Astrocyte of the spinal cord (primary cell): Measurements from ENCODE around the gene SPOCK1.
"Not testable (repeated sequence)": the region's sequence is repeated elsewhere in the genome, so short reads cannot be mapped to it uniquely, and the experiment has no call there.

Experiments used
- DNase-seq: peaks from one replicate; pipeline ENCODE4 v3.0.0; 2011; ENCODE audit warnings: low read depth, low spot score
- H3K4me3 ChIP-seq: 2 replicates; pipeline ENCODE4 v1.5.1; 2011; ENCODE audit warnings: low read depth, mild to moderate bottlenecking, low read length, moderate library complexity
- CTCF ChIP-seq: IDR thresholded peaks from 2 replicates; pipeline ENCODE4 v1.5.1; 2012; ENCODE audit warnings: low read depth, mild to moderate bottlenecking, low read length, inconsistent platforms
- in situ Hi-C: cut with HindIII; loops from 2 replicates; pipeline ENCODE4 v1.10.0; 2017; ENCODE audit warnings: low sequenced_read_pairs

SPOCK1 gene

DNA sequence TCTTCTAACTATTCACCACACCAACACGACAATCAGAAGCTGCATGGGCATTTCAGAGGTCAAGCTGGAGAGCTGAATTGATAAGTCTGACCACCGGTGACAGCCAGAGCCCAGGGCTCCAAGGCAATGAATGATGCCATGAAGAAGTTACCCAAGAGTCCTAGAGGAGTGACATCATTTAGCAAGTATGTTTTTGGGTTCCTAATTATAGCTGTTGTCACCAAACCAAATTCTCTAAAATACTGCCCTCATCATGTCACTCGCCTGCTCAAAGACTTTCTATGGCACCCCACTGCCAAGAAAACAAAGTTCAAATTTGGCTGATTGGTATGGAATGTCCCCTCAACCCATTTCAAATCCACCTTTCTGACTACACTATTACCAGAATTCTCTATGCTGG is 235.1 kb downstream of the SPOCK1 start:
- DNase-seq = no peak
- no peak overlapping the region for H3K4me3 ChIP-seq
- TF ChIP-seq CTCF = no peak
- in situ Hi-C loops = no loop called here

GRCh38 chr5:137263371-137264005 is 235.6 kb downstream of the SPOCK1 start:
- DNase-seq = no peak
- in situ Hi-C loops = no loop called here
- TF ChIP-seq CTCF = no peak
- H3K4me3 ChIP-seq = no peak overlapping the region

- no peak for DNase-seq
- no peak overlapping the region for H3K4me3 ChIP-seq
- in situ Hi-C loops = no loop called here
- no peak for TF ChIP-seq CTCF
Measured at GRCh38 chr5:137262818-137263217, 236.3 kb downstream of the SPOCK1 start.

DNA sequence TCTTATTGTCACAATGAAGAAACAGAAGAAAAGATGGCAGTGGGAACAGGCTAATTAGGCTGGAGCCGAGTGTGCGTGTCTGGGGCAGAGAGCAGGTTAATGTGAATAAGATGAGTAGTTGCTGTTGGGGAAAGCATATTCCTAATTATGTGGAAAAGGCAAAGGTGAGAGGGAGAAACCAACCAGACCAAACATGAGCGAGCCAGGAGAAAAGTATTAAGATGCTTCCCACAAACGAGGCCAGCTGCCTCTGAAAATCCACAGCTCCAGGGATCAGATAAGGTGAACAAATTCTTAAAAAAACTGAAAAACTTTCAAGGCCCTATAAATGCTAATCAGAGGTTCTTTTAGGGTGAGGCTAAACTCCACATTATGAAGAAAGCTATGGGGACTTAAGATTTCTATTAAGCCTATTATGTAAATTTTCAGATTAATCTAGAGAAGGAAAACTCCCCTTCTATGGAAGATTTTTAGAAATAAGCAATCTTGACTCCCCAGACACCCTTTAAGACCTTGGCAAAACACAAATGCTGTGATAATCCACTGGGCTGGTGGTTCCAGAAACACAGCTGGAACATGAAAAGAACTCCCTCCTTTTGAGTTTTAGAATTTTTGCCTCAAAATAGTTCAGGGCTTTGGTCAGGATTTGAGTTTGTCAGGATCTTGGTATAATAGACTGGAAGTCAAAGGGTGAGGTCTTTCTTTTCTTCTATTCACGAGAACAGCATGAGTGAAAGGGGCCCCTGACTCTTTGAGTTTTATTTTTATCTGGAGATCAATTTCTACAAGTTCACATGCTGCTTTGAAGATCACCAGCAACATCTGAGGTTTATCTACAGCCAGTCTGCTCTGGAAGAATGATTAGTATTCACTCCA is 238.1 kb downstream of the SPOCK1 start:
- no peak overlapping the region for H3K4me3 ChIP-seq
- in situ Hi-C loops = no loop called here
- TF ChIP-seq CTCF = no peak
- DNase-seq = no peak

GRCh38 chr5:137259115-137259514 is 240.0 kb downstream of the SPOCK1 start:
- DNase-seq, in situ Hi-C loops: not testable (repeated sequence)

DNA sequence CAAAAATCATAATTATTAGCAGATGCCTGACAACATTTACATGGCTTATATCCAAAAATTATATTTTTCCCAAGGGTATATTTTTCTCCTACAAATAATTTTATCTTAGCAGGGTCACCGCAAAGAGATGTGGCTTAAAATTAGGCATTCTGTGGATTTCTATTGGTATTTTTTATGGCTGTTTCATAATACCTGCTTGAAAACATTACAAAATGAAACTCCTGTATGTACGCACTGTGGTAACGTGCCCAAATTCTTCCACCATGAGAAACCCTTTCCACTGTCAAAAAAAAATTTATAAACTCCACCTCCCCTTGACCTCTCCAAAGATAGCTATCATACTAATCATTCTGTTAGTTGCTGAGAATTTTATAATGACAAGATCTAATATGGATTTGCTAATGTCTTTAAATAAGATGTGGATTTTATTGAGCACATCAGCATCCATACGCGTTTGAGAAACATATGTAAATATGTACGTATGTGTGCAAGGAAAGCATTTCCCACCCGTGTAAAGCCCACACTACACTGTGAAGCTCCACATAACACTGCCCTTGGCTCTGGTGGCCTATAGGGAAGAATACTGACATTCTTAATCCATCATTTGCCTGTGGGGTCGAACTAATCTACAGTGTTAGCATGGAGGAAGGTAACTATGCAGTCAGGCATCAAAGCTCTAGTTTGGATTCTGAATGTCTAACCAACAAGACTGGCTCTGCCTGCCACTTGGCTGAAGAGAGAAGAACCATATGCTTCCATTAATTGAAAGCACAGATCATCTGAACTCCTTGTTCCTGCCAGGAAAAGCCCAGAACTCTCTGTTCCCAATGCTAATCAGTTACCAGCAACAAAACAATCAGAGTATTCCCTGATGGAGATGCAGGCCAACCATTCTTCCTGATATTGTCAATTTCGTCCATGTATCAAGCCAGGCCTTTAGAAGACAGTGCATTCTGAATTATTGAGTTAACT is 244.7 kb downstream of the SPOCK1 start:
- no peak for DNase-seq

More at GRCh38 chr5:137259115-137259514, 240.0 kb downstream of the SPOCK1 start:
- H3K4me3 ChIP-seq = not testable (repeated sequence)

More for the DNA sequence above, 244.7 kb downstream of the SPOCK1 start:
- in situ Hi-C loops = no loop called here
- no peak for TF ChIP-seq CTCF
- H3K4me3 ChIP-seq = no peak overlapping the region
